H1 (cell line): ENCODE data around the gene NUB1.

ENCODE experiments used
- BRCA1 ChIP-seq: IDR thresholded peaks from 2 replicates; pipeline ENCODE4 v1.6.1; 2012; ENCODE audit warnings: low read depth, low read length, improper control_type of control experiment
- CBX5 ChIP-seq: fragments of 300-800, 300-1000 bp; sonication (generic); IDR thresholded peaks from 2 replicates; pipeline ENCODE4 v1.7.1; 2016; ENCODE audit warnings: antibody characterized with exemption, low read length, low read depth
- CREB1 ChIP-seq: IDR thresholded peaks from 2 replicates; pipeline ENCODE4 v1.6.1; 2012; ENCODE audit warnings: inconsistent platforms
- CTCF ChIP-seq, 3 experiments: IDR thresholded peaks; 1 replicate in 2 of 3; 2 replicates in 1 of 3; pipeline versions ENCODE4 v1.5.1 to v1.6.1; 2011; ENCODE audit warnings: low read length in 3 of 3, mild to moderate bottlenecking in 3 of 3, inconsistent platforms in 2 of 3, low read depth in 1 of 3, moderate library complexity in 1 of 3; ENCODE audit not compliant: insufficient read depth in 1 of 3; ENCODE audit errors: control extremely low read depth in 1 of 3
- EGR1 ChIP-seq: IDR thresholded peaks from 2 replicates; pipeline ENCODE4 v1.6.1; 2011; ENCODE audit warnings: low read depth, low read length, borderline replicate concordance
- EZH2 ChIP-seq: fragments of 200-600 bp; sonication (generic); IDR thresholded peaks from 2 replicates; pipeline ENCODE4 v1.7.1; 2012; ENCODE audit warnings: low read depth, mild to moderate bottlenecking, moderate library complexity, low read length, inconsistent platforms; ENCODE audit not compliant: severe bottlenecking
- KDM1A ChIP-seq: fragments of 200-600, 300-600 bp; sonication (generic); IDR thresholded peaks from 2 replicates; pipeline ENCODE4 v1.7.1; 2016; ENCODE audit warnings: mild to moderate bottlenecking, low read length, borderline replicate concordance
- KDM5A ChIP-seq: fragments of 200-600 bp; IDR thresholded peaks from 2 replicates; pipeline ENCODE4 v1.7.1; 2012; ENCODE audit warnings: mild to moderate bottlenecking, low read length, inconsistent platforms, mixed read lengths
- NANOG ChIP-seq: IDR thresholded peaks from 2 replicates; pipeline ENCODE4 v1.6.1; 2011; ENCODE audit warnings: low read length, low read depth, mild to moderate bottlenecking, inconsistent platforms; ENCODE audit not compliant: insufficient read depth, poor library complexity, severe bottlenecking
- POLR2A ChIP-seq, 2 experiments: IDR thresholded peaks; 1 replicate in 1 of 2; 2 replicates in 1 of 2; pipeline ENCODE4 v1.6.1; 2011; ENCODE audit warnings: low read depth in 2 of 2, low read length in 2 of 2, mild to moderate bottlenecking in 2 of 2; ENCODE audit errors: control extremely low read depth in 1 of 2
- POLR2AphosphoS5 ChIP-seq: IDR thresholded peaks from 2 replicates; pipeline ENCODE4 v1.6.1; 2011; ENCODE audit warnings: low read depth, low read length
- SIN3A ChIP-seq, 2 experiments: IDR thresholded peaks in 1 of 2; conservative IDR thresholded peaks in 1 of 2; 2 replicates each; pipeline ENCODE4 v1.6.1; 2011 to 2012; ENCODE audit warnings: low read length in 2 of 2, improper control_type of control experiment in 1 of 2, low read depth in 1 of 2, mild to moderate bottlenecking in 1 of 2

DNA sequence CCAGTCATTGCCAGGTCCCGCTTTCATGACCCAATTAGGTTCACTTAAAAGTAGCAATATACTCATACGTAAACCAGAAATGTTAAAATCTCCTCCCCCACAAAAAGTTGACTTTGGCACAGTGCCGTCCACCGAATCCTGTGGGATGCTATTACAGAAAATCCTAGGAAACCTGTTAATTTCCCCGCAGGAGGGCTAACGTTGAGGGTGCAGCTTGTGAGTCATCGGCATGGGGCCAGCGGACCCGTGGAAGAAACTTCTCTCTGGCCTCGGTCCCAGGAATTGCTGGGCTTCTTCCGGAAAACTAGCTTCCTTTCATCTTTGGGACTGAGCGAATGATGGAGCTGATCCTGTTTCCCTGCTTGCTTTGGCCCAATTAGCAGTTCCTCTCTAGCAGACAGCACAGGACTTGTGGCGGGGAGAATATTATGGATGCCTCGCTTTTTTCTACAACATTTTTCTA is 84.9 kb downstream of the NUB1 start:
- TF ChIP-seq CTCF (IDR thresholded peaks at IDR 0.05; ENCODE audit: control extremely low read depth in 1 of 3, insufficient read depth in 1 of 3, low read depth in 1 of 3, low read length in 3 of 3) (no peak), BRCA1 (no peak), POLR2A (IDR thresholded peaks at IDR 0.05; ENCODE audit: control extremely low read depth in 1 of 2, low read depth in 2 of 2, low read length in 2 of 2) (no peak), CBX5 (no peak), EGR1 (no peak), KDM1A (no peak), SIN3A (conservative IDR thresholded peaks at IDR 0.05 in 1 of 2, IDR thresholded peaks at IDR 0.05 in 1 of 2; ENCODE audit: low read depth in 1 of 2, low read length in 2 of 2) (no peak), CREB1 (no peak), EZH2 (no peak), KDM5A (no peak), POLR2AphosphoS5 (no peak), NANOG (no peak)
